Left lung (tissue), 10 donors: ENCODE results near the gene FGF5. TPM values are rescaled to one million over a fixed set of nuclear protein-coding genes. Genes with fewer than 3 reads are reported as not detected.
A peak's percentile ranks its signal among the peaks of the same experiment; 100 is the strongest.

Experiments used
- ATAC-seq: fragments of 200-7000 bp; cut with Tn5 transposase; one replicate; pipeline ENCODE4 v1.9.1; 2020; ENCODE audit warnings: moderate library complexity
- DNase-seq, 4 donors: peaks; one replicate each; pipeline ENCODE4 v3.0.0-alpha.2; 2013 to 2020
- H3K27ac ChIP-seq, 2 donors: fragments of 200-600 bp; sonication (generic) in 1 of 2; one replicate each; pipeline versions ENCODE4 v1.5.0 to v1.8.0; 2020 to 2021
- H3K27me3 ChIP-seq, 2 donors: fragments of 200-600 bp; sonication (generic) in 1 of 2; one replicate each; pipeline versions ENCODE4 v1.5.0 to v1.8.0; 2020 to 2021
- H3K36me3 ChIP-seq, 2 donors: fragments of 200-600 bp; sonication (generic) in 1 of 2; one replicate each; pipeline versions ENCODE4 v1.5.0 to v1.8.0; 2020 to 2021
- H3K4me1 ChIP-seq, 2 donors: fragments of 200-600 bp; one replicate each; pipeline ENCODE4 v1.8.0; 2021
- H3K4me3 ChIP-seq, 2 donors: fragments of 200-600 bp; sonication (generic) in 1 of 2; one replicate each; pipeline versions ENCODE4 v1.5.0 to v1.8.0; 2020 to 2021; ENCODE audit warnings: mild to moderate bottlenecking in 1 of 2
- H3K9me3 ChIP-seq, 2 donors: fragments of 200-600 bp; sonication (generic) in 1 of 2; one replicate each; pipeline versions ENCODE4 v1.5.0 to v1.8.0; 2020 to 2021
- CTCF ChIP-seq, 2 donors: fragments of 200-600 bp; sonication (generic) in 1 of 2; IDR thresholded peaks; one replicate each; pipeline versions ENCODE4 v1.5.0 to v1.8.0; 2021; ENCODE audit warnings: antibody characterized with exemption in 2 of 2
- intact Hi-C, 2 donors: fragments of 100-400 bp; cut with DNase I; formaldehyde crosslinking; loops; one replicate each; pipeline versions ENCODE4 v1.11.2 to v1.14.2; 2022
- polyA plus RNA-seq, 6 donors: library from polyadenylated mRNA; unstranded; fragments of 120-200 nt; gene quantifications; one replicate each; pipeline ENCODE4 v1.2.1, GENCODE V29; 2013; ENCODE audit not compliant: insufficient read length in 6 of 6
- total RNA-seq, 2 donors: library from RNA; stranded (reverse); fragmentation: NEBNext Ultra II Directional; extraction: Animal tissue kit (Norgen Biotek cat#: 25700); gene quantifications; one replicate each; pipeline ENCODE4 v1.2.1, GENCODE V29; 2021
- donor health status: DM: no; HTN: yes; CAD: no.
- donor health status: DM: no; HTN: no; CAD: no.

The FGF5 gene
- total and polyA plus RNA-seq, 8 donors, result 0.03 to 0.05 (median 0.04) TPM; not detected in 5

- intact Hi-C loops, result no loop called here
- Histone ChIP-seq H3K27ac (no peak overlapping the region), H3K36me3 (no peaks in the 10 kb centered on the region), H3K4me1 (no peaks in the 10 kb centered on the region), H3K9me3 (no peaks in the 10 kb centered on the region), H3K4me3 (no peak overlapping the region), H3K27me3 (no peaks in the 10 kb centered on the region)
- DNase-seq (no peak), ATAC-seq (no peak)
- TF ChIP-seq CTCF (IDR thresholded peaks at IDR 0.05), result no peak
Observed at GRCh38 chr4:80321776-80322175, 55.3 kb downstream of the FGF5 start.

- ATAC-seq (peak; percentile 41), DNase-seq (no peak)
- Histone ChIP-seq H3K27me3 (no peaks in the 10 kb centered on the region), H3K4me3 (no peak overlapping the region), H3K4me1 (no peaks in the 10 kb centered on the region), H3K9me3 (no peaks in the 10 kb centered on the region), H3K36me3 (no peaks in the 10 kb centered on the region), H3K27ac (no peak overlapping the region)
- TF ChIP-seq CTCF (IDR thresholded peaks at IDR 0.05), result no peak
- intact Hi-C loops, result no loop called here
Observed at GRCh38 chr4:80322716-80323115, 56.3 kb downstream of the FGF5 start.

GRCh38 chr4:80324171-80324570 is 57.7 kb downstream of the FGF5 start:
- Histone ChIP-seq H3K4me3 (no peak overlapping the region), H3K4me1 (no peaks in the 10 kb centered on the region), H3K27me3 (no peaks in the 10 kb centered on the region), H3K9me3 (no peaks in the 10 kb centered on the region), H3K36me3 (no peaks in the 10 kb centered on the region), H3K27ac (no peak overlapping the region)
- ATAC-seq (no peak), DNase-seq (no peak)
- intact Hi-C loops, result no loop called here
- no peak for TF ChIP-seq CTCF (IDR thresholded peaks at IDR 0.05)

GRCh38 chr4:80331693-80332092 is 65.2 kb downstream of the FGF5 start:
- Histone ChIP-seq H3K4me1 (peaks cover 0 to 11% of the 10 kb centered on the region in 2 donors), H3K27me3 (peaks cover 6 to 18% of the 10 kb centered on the region in 2 donors), H3K36me3 (no peaks in the 10 kb centered on the region), H3K27ac (no peak overlapping the region), H3K9me3 (no peaks in the 10 kb centered on the region), H3K4me3 (no peak overlapping the region)
- ATAC-seq (no peak), DNase-seq (no peak)
- no peak for TF ChIP-seq CTCF (IDR thresholded peaks at IDR 0.05)
- intact Hi-C loops, result no loop called here

- no peak for TF ChIP-seq CTCF (IDR thresholded peaks at IDR 0.05)
- DNase-seq (no peak), ATAC-seq (no peak)
- H3K9me3 ChIP-seq, result no peaks in the 10 kb centered on the region
- intact Hi-C loops, result no loop called here
- H3K4me3 ChIP-seq, result no peak overlapping the region
- H3K27ac ChIP-seq, result no peak overlapping the region
- peaks cover 0 to 11% of the 10 kb centered on the region in 2 donors for H3K4me1 ChIP-seq
- H3K27me3 ChIP-seq, result peaks cover 6 to 32% of the 10 kb centered on the region in 2 donors
- no peaks in the 10 kb centered on the region for H3K36me3 ChIP-seq
Observed at GRCh38 chr4:80333121-80333520, 66.7 kb downstream of the FGF5 start.
